HepG2 (cell line): Measurements from ENCODE around the gene SLC24A4. TPM values are rescaled to one million over a fixed set of nuclear protein-coding genes. Genes with fewer than 3 reads are reported as not detected.

Source experiments
- CAMTA2 ChIP-seq: sonication (generic); formaldehyde crosslinking; IDR thresholded peaks from 2 replicates; pipeline ENCODE4 v1.4.0; 2020; ENCODE audit warnings: mild to moderate bottlenecking, missing genetic modification reagents, borderline replicate concordance
- ELF1 ChIP-seq: sonication (generic); formaldehyde crosslinking; IDR thresholded peaks from 2 replicates; pipeline ENCODE4 v1.4.0; 2020; ENCODE audit warnings: missing genetic modification reagents
- HHEX ChIP-seq: IDR thresholded peaks from 2 replicates; pipeline ENCODE4 v1.6.1; 2016; ENCODE audit warnings: control low read depth
- HIVEP1 ChIP-seq: sonication (generic); formaldehyde crosslinking; IDR thresholded peaks from 2 replicates; pipeline ENCODE4 v1.4.0; 2020; ENCODE audit warnings: mild to moderate bottlenecking, missing genetic modification reagents
- MAFF ChIP-seq: IDR thresholded peaks from 2 replicates; pipeline ENCODE4 v1.6.1; 2011; ENCODE audit warnings: low read depth, low read length, improper control_type of control experiment
- NRL ChIP-seq: sonication (generic); formaldehyde crosslinking; IDR thresholded peaks from 2 replicates; pipeline ENCODE4 v1.5.0; 2020; ENCODE audit warnings: missing genetic modification reagents, mild to moderate bottlenecking, moderate library complexity, borderline replicate concordance
- SKIL ChIP-seq: sonication (generic); formaldehyde crosslinking; IDR thresholded peaks from 2 replicates; pipeline ENCODE4 v1.8.0; 2022; ENCODE audit warnings: missing genetic modification reagents, mild to moderate bottlenecking, moderate library complexity, borderline replicate concordance
- ZFP36 ChIP-seq: fragments of 150-350 bp; IDR thresholded peaks from 2 replicates; pipeline ENCODE4 v1.6.1; 2018; ENCODE audit warnings: borderline replicate concordance, low read length, low read depth; ENCODE audit not compliant: partially characterized antibody
- ZFY ChIP-seq: sonication (generic); formaldehyde crosslinking; IDR thresholded peaks from 2 replicates; pipeline ENCODE4 v1.4.0; 2020; ENCODE audit warnings: missing genetic modification reagents
- ZNF704 ChIP-seq: sonication (generic); formaldehyde crosslinking; IDR thresholded peaks from 2 replicates; pipeline ENCODE4 v1.8.1; 2023; ENCODE audit warnings: mild to moderate bottlenecking, inconsistent platforms, moderate library complexity, missing genetic modification reagents, borderline replicate concordance
- ZNF839 ChIP-seq: sonication (generic); formaldehyde crosslinking; IDR thresholded peaks from 2 replicates; pipeline ENCODE4 v1.4.0; 2020; ENCODE audit warnings: missing genetic modification reagents, mild to moderate bottlenecking, borderline replicate concordance
- polyA plus RNA-seq, 8 experiments: library from polyadenylated mRNA; depleted of rRNA in 3 of 8; stranded (reverse) in 7 of 8; unstranded in 1 of 8; fragments of >200 nt; fragmentation: Illumina TruSeq in 4 of 8; extraction: Trizol in 4 of 8; gene quantifications; 2 replicates each; pipeline versions ENCODE4 v1.2.1 to v1.2.3, GENCODE V29; 2011 to 2016; ENCODE audit warnings: low read depth in 4 of 8, missing spikeins in 1 of 8, mixed read lengths in 1 of 8; ENCODE audit not compliant: insufficient read depth in 1 of 8
- total RNA-seq, 5 experiments: library from RNA; depleted of rRNA; stranded (reverse); fragments of >200 nt; fragmentation: Illumina TruSeq; extraction: Trizol; gene quantifications; 2 replicates each; pipeline ENCODE4 v1.2.3, GENCODE V29; 2016; ENCODE audit warnings: low read depth in 1 of 5
- TF ChIP-seq, protein P1 (sequence below): sonication (generic); formaldehyde crosslinking; IDR thresholded peaks from 2 replicates; pipeline ENCODE4 v1.5.0; 2020; ENCODE audit warnings: mild to moderate bottlenecking, missing genetic modification reagents, borderline replicate concordance

Gene SLC24A4
- total and polyA plus RNA-seq, 2 of the 13 experiments (the other 11 are each of a cell fraction or from before 2014, with no cell fraction given) = not detected

- TF ChIP-seq, protein P1, sequence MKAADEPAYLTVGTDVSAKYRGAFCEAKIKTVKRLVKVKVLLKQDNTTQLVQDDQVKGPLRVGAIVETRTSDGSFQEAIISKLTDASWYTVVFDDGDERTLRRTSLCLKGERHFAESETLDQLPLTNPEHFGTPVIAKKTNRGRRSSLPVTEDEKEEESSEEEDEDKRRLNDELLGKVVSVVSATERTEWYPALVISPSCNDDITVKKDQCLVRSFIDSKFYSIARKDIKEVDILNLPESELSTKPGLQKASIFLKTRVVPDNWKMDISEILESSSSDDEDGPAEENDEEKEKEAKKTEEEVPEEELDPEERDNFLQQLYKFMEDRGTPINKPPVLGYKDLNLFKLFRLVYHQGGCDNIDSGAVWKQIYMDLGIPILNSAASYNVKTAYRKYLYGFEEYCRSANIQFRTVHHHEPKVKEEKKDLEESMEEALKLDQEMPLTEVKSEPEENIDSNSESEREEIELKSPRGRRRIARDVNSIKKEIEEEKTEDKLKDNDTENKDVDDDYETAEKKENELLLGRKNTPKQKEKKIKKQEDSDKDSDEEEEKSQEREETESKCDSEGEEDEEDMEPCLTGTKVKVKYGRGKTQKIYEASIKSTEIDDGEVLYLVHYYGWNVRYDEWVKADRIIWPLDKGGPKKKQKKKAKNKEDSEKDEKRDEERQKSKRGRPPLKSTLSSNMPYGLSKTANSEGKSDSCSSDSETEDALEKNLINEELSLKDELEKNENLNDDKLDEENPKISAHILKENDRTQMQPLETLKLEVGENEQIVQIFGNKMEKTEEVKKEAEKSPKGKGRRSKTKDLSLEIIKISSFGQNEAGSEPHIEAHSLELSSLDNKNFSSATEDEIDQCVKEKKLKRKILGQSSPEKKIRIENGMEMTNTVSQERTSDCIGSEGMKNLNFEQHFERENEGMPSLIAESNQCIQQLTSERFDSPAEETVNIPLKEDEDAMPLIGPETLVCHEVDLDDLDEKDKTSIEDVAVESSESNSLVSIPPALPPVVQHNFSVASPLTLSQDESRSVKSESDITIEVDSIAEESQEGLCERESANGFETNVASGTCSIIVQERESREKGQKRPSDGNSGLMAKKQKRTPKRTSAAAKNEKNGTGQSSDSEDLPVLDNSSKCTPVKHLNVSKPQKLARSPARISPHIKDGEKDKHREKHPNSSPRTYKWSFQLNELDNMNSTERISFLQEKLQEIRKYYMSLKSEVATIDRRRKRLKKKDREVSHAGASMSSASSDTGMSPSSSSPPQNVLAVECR (CRISPR knock-in tag) = no peak
- TF ChIP-seq MAFF (no peak), ZNF704 (CRISPR knock-in tag) (peak; percentile 3; the same call in 1 of the 2 replicates), ELF1 (peak; percentile 44; the same call in 1 of the 2 replicates), SKIL (no peak), HIVEP1 (CRISPR knock-in tag) (0 out of 2 replicates have a peak, but pooled peaks have one; percentile 30), CAMTA2 (CRISPR knock-in tag) (0 out of 2 replicates have a peak, but pooled peaks have one; percentile 40), ZNF839 (no peak), ZFY (CRISPR knock-in tag) (peak; percentile 56), NRL (no peak), ZFP36 (peak; percentile 50), HHEX (no peak)
Measured at GRCh38 chr14:92513204-92513965, 190.4 kb downstream of the SLC24A4 start, which contains the start of gene RIN3 (continued).
